ENCODE measurements around the gene SMAD5.

The SMAD5 gene

DNA sequence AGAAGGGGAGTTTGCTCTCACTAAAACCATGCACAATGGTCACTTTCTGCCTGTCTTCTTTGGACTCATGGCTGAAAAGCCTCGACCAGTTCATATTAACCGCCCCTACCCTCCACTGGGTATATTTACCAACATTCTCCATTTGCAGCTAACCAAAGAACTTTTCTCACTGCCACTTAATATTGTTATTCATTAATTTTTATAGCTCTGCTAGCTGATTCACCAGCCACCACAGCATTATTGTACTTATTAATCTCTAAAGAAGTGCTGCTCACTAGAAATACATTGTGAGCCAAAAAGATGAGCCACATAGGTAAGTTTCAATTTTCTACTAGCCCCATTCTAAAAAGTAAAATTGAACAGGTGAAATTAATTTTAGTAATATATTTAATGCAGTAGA, 93.8 kb downstream of the SMAD5 start:
- DNase-seq: no peak

DNA sequence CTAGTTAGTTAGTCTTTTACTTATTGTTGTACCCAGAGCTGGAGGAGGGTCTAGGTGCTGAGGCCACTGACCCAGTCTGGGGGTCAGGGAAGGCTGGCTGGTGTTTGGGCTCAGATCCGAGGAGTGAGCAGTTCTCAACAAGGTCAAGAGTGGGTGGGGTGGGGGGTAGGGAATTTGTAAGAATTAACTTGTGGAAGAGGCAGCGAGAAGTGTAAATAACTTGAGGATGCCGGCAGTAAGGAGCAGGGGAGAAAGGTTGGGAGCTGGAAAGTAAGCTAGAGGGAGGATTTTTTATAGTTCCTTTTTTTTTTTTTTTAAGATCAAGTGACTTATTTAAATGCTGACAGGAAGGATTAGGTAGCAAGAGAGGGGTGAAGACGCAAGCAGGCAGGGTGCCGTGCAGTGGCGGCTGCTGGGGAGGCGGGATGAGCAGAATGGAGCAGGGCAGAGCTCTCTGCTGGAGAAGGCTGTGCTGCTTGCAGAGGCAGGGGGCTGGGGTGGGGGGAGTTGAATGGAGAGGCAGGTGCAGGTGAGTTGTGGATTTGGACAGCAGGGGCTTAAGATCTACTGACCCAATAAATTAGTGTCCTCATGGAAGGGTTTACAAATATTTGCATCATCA, 95.6 kb downstream of the SMAD5 start:
- no peak for DNase-seq

DNA sequence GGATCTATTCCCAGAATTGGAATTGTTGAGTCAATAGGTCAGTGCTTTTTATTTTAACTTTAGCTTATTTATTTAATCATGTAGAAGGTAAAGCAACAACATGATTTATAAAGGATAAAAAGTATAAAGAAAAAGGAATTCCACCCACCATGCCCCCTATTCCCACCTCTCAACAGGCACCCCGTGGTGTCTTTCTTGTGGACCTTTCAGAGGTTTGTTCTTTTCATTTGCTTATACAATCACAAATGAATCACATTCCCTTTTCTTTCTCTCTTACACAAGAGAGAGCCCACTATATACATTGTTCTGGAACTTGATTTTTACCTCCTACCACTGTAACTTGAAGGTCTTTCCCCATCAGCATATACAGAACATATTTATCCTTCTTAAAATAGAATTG, 97.5 kb downstream of the SMAD5 start:
- DNase-seq: no peak

DNA sequence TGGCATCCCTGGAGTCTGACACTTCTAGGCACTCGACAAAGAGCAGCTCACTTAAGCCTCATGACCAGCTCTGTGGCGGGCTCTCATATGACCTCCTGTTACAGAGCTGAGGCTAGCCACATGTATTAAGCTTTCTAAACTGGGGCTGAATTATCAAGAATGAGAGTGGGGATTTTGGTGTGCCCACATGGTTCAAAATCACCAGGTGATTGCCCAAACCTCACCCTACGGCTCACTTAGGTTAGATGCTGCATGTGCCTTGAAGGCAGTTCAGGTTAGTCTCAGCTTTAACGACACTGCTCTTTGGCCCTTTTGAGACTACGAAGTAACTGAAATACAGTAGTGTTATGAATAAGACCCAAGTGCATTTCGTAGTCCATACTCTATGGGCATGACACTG, 99.7 kb downstream of the SMAD5 start:
- DNase-seq: no peak
